CD4-positive, alpha-beta T cell treated with Interleukin-21 for 1 hour (primary cell): ENCODE measurements around the gene CDK1.

Experiments
- DNase-seq: peaks from one replicate; pipeline ENCODE4 v3.0.0-alpha.2; 2020

CDK1 gene

DNA sequence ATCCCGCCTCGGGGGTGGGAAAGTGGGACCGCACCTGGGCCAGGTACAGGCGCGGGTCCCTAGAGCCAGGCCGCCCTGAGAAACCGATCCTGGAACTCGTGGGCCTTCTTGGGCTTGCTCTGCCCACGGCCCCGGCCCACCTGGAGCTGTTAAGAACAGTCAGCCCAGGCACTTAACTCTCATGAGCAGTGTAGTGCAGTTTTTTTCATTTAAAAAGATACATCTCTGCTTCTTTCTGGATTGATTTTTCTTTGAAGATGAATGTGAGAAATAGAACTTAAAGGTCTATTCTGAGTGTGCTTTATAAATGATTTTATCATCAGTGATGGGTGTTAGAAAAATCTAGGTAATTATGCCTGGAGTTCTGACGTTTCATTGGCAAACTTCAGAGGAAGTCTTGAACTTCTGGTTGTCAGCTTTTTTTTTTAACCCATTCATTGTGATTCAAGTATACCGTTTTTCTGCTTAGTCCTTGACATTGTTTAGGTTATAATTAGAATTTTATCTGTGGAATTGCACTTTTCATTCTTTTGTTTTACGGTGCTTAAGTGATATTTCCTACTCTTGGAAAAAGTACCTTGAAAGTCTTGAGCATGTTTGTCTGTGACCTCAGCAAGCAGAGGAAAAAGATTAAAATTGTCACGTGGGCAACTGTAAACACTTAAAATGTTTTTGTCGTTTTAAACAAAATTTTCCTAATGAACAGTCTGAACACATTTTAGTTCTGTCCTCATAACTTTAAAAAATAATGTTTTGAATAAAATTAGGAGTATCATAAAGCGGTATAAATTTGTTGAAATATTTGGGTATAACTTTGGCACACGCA is 906 bp downstream of the CDK1 start:
- DNase-seq, result no peak

DNA sequence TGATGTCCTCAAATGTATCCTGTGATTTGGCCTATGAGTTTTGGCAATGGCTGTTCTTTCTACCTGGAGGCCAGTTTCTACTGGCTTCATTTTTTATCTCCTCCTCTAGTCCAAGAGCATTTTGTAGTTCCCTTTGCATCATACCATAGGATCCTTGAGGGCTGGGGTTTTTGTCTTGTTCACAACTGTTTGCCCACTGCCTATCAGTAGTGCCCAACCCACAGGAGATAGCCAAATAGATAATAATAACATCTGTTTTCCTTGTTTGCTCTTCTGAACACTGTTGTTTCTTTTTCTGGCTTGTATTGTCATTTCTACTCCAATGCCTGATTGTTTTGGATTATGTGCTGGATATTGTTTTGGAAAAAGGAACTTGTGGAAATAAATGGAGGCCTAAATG is 3.4 kb downstream of the CDK1 start:
- no peak for DNase-seq

DNA sequence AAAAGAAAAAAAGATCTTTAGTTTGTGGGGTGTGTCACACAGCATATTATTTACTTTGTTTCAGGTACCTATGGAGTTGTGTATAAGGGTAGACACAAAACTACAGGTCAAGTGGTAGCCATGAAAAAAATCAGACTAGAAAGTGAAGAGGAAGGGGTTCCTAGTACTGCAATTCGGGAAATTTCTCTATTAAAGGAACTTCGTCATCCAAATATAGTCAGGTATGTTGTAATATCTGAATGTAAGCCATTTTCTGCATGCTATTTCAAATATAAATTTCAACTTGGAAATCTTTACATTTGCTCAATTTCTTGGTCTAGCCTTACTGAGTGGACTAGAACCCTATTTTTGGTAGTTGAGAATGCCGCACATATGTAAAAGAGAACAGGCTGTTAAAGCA is 6.4 kb downstream of the CDK1 start:
- no peak for DNase-seq

DNA sequence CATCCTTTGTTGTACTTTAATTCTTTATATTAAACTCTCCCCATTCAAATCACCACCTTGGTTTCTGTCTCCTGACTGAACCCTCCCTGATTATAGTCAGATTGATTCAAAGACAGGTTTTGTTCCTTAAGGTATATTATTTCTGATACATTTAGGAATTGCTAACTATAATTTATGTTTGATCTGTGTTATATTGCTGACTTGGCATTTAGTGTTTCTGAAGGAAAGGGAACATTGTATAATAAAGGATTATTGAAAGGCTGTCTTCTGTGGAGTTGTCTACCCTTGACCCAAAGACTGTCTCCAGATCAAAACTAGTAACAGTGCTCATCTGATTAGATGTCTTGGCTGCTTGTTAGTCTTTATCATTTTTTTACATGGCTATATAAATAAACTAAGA is 10.3 kb downstream of the CDK1 start:
- no peak for DNase-seq

DNA sequence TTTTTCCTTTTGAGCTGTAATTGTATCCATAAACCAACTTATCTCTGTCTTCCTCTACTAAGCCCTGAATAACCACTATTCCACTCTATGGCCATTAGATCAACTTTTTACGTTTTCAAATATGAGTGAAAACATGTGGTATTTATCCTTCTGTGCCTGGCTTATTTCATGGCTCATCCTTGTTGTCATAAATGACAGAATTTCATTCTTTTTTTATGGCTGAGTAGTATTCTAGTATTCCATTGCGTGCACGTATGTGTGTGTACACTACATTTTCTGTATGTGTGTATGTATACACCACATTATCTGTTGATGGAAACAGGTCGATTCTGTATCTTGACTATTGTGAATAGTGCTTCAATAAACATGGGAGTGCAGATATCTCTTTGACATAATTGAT is 11.1 kb downstream of the CDK1 start:
- no peak for DNase-seq

DNA sequence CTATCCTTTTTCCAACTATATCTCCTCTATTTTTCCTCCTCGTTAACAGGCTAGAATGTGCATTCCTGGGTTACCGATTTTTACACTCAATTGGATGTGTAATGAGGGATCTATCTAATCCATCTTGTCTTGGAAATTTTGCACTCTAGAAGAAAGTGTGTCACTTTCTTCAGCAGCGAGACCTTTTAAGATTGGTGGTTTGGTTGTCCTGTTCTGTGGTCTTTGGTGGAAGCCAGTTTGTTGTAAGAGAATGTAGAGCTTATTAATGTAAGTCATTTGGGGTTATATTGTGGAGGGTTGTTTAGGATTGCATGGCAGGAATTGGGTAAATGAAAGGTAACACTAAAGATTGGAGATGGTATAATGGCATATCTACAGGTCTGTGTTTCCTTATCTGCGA is 16.7 kb downstream of the CDK1 start:
- no peak for DNase-seq

DNA sequence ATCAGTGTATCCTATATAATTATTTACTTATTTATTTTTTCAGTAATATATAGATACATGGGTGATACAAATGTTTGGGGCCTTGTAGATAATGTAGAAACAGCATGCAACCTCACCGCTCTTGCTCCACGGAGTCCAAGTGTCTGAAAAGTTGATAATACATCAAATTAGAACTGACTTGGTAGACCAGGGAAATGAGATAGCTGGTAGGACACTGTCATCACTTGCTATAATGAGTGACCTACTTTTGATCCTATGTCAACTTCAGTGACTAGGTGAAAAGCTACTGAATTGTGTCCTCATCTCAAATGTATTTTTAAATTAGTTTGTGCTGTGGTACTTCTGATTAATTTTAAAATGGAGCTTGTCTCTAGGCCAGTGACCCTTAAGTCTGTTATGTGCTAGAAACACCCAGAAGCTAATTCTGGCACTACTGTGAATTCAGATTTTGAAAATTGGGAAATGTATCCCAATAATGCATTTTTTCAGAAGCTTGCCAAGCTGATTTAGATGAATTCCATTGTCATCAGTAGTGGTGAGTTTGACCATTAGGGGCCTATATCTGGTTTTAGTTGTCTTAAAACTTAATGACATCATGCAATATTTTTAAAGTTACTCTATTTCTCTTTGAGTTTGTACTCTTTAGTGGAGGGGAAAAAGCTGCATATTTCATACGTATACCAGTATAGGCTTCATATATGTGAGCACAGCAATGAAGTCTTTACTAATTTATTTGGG is 17.4 kb downstream of the CDK1 start:
- DNase-seq, result no peak

DNA sequence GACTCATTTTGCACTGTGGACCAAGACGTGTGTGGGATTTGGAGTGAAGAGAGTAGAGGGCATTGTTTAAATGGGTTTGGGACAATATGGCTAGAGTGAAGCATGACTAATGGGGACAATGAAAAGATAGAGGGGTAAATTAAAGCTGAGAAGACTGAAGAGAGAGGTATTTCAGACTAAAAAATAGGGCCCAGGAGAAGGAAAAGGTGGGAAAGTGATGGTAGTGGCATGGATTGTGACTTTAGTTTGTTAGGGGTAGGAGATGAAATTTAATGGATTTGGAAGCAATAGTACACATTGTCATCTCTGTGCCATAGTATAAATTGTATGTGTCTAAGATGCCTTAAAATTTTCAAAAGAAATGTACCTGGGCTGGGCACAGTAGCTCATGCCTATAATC is 18.2 kb downstream of the CDK1 start:
- no peak for DNase-seq

DNA sequence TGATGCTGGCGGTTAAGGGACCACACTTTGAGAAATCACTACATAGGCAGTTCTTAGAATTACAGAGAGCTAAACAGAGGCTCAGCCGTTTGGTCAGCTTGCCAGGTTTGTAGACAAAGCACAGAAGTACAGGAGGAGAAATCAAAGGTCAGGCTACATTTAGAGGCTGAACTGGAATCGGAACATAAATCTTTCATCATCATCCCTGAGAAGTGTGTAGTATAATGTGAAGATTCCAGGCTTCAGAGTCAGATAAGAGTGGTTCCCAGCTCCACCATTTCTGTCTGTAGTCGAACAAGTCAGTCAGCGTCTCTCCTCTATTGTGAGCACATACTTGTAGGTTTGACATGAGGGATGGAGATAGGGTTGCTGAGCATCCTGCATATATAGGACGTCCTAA is 18.9 kb downstream of the CDK1 start:
- no peak for DNase-seq

DNA sequence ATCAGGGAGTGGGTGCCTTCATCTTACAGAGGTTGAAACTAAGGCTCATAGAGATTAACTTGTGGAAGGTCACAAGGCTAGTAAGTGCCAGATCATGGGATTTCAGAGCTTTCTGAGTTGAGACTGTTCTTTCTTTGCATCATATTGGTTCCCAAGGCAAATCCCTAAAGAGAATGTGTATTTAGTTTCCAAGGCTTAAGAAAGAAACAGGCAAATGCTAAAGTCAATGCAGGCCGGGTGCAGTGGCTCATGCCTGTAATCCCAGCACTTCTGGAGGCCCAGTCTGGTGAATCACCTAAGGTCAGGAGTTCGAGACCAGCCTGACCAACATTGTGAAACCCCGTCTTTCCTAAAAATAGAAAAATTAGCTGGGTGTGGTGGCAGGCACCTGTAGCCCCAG is 19.8 kb downstream of the CDK1 start:
- DNase-seq, result no peak

DNA sequence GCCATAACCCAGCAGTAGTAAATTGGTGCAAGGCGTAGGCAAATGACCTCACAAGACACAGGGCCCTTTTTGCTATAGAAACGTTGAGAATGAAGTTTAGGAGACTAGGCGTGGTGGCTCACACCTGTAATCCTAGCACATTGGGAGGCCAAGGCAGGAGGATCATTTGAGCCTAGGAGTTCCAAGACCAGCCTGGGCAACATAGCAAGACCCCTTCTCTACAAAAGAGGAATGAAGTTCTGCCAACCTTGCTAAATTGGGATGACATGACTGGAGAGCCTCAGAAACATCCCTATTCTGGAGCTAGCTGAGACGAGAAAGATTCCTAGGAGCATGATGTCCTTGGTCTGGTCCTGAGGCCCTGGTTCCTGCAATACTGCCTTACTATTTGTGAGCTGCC is 20.6 kb downstream of the CDK1 start:
- no peak for DNase-seq

DNA sequence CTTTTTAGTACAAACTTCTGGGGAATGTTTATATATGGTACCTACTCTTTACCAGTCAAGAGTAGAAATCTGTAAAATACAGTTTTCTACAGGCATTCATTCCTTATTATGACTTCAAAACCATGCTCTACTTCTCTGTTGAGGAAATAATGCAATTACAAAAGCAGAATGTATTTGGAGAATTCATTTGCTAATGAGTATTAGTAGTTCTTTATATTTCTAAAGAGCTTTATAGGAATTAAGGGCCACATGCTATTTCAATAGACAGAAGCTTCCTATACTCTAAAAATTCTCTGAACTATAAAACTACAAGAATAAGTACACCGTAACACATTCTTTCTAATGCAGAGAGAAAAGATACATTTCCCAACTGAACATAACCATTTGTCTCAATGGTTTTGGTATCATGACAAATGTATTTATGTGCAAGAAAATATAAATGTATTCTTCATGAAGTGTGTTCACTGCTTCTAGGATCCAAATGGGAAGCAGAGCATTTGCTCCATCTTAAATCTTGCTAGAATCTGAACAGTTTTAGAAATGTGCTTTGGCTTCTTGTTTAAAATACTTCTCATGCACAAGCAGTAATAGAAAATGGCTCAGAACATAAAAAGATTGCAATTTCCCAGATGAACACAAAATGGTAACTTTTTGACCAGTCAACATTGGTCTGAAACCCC is 21.8 kb downstream of the CDK1 start:
- DNase-seq, result no peak

DNA sequence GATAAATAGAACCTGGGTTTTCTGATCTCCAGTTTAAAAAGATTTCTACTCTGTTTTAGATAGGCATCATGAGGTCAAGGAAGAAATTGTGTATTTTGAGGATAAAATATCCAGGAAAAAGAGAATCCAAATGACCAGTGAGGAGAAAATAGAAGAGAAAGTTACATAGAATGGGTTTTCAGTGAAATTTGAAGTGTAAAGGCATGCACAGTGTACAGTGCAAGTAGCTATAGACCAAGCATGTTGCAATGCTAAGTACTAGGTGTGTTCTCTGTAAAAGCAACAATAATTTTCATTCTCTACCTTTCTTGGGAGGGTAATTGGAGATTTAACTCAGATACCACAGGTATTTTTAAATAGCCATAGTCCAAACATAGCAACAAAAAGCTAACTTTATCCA is 22.6 kb downstream of the CDK1 start:
- DNase-seq, result no peak

DNA sequence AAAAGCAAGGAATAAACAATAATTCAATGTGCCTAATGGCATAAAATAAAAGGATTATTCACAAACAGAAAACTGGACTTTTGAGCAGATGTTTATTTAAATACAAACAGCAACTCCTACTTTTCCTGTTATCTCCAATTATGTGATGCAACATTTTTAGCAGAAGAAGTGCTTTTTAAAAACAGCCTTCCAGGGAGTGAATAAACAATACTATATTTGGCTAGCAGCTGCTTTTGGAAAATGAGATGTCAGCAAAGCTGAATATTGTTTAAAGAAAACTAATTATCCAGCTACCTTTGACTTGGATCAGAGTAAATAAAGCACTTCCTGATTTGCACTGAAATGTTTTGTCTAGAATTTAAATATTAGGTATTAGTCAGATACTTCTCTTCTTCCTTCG is 23.2 kb downstream of the CDK1 start:
- no peak for DNase-seq

DNA sequence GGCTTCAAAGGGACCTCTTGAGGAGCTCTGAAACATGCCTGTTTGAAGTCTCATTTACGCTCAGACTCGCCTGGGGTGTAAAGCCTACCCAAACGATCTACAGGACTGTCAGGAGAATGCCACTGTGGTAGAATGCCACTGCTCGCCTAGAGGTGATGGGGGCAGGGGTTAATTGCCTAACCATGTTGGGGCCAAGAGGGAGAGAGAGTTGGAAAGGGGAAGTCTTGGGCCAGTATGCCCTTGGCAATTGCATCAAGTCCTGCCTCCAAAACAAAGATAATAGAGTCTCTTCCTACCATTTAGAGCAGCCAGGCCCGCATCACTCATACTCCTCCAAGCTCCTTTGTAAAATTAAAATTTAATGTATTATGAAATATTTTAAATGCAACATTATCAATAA is 25.2 kb downstream of the CDK1 start:
- no peak for DNase-seq

DNA sequence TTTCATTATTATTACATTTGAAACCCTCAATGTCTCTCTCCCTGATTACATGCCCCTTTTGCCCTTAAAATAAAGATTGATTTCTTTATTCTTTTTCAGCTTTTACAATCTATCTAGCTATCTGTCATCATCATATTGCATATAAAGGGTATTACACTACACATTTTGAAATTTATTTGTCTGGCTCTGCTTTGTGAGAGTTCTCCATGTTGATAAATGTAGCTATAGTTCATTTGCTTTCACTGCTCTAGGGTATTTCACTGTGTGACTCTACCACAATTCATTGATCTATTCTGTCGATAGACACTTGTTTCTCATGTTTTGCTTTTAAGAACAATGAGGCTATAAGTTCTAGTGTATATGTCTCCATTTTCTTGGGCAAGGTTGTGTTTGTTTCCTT is 25.6 kb downstream of the CDK1 start:
- DNase-seq, result no peak

DNA sequence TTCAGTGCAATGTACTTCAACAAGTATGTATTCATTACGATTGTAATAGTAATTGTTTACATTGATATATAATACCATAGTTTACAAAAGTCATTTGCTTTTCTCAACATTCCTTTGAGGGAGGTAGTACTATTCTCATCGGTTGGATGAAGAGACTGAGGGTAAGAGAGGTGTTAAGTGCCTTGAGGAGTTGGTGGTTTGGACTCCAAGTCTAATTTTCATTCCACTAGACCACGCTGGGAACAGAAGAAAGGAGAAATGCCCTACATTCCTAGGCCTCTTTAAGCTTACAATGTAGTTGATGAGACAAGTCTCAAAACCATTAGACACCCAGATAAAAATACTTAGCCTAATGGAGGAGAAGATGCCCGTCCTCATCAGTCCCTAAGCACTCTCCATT is 28.6 kb downstream of the CDK1 start:
- no peak for DNase-seq

DNA sequence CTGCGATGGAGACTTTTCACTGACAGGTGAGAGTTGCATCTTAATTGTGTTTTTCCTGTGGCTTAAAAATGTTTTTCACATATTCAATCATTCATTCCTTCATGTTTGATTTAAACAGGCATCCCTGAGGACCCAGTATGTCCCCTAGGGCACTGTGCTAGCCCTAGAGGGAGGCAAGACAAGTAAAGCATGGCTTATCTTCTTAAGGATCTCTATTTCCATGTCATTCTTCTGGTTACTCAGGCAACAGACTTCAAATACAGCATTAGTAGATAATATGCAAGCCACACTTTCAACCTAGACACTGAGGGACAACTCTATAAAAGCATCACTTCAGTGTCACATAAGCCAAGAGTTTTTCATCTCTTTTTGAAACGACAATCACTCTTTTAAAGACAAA is 29.2 kb downstream of the CDK1 start:
- DNase-seq, result no peak

DNA sequence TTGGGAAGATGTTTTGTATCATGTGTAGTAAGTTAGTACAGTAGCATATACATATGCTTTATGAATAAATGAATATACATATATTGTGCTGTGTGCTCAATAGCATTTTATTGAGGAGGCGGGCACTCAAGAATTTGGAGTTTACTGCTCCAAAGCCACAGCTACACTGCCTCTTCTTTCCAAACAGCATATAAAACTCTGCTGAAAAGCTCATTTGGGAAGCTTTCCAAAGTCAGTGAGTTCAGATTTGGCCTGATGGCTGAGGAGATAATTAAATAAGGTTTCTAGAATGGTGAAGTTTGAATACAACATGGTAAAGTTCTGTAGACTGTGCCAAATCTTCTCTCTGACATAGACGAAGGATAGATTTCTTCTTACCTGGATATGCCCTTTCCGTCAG is 29.8 kb downstream of the CDK1 start:
- no peak for DNase-seq

DNA sequence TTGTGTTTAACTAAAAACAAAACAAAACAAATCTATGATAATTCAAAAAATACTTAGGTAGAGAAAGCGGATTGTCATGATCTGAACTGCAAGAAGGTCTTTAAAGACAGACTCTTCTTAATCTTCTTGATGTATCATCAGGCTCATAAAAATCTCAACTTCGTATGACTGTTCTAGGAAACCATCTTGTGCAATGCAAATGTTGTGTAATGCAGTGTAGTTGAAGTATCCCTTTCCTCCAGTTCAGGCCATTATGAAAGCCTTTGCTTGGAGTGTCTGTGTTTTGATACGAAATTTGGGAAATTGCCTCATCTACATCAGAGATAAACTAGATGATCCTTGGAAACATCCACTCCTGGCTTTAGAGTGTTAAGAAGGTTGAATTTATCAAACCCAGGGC is 30.9 kb downstream of the CDK1 start:
- DNase-seq, result no peak

DNA sequence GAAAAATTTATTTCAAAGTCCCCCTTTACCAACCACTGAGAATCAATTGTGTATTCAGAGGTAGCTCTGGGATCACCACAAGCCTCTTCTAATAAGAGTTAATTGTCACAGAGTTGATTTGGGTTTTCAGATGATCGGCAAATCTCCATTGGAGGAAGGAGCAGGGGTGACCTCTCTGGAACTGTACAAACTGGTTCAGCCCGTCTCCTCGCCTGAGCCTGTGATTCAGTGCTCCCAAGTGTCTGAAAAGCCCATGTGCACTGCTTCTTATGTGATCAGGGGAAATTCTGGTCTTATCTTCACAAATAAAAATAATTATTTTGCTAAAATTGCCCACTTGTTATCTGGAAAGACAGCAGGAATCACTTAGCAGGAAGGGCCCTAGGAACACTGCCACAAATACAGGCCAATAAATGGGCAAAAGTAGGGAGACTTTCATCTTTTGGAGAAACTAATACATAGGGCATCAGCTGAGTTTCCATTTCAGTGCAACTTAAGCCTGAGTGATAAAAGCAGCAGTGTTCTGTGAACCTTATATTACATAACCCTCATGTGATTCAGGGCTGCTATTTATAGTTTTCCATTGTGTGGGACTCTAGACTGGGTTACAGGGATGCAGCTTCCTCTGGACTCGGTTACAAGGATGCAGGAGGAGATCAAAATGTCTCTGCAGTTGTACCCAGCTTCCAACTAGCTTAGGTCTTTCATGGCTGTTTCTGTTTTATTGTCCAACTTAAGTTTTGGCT is 32.3 kb downstream of the CDK1 start:
- no peak for DNase-seq

DNA sequence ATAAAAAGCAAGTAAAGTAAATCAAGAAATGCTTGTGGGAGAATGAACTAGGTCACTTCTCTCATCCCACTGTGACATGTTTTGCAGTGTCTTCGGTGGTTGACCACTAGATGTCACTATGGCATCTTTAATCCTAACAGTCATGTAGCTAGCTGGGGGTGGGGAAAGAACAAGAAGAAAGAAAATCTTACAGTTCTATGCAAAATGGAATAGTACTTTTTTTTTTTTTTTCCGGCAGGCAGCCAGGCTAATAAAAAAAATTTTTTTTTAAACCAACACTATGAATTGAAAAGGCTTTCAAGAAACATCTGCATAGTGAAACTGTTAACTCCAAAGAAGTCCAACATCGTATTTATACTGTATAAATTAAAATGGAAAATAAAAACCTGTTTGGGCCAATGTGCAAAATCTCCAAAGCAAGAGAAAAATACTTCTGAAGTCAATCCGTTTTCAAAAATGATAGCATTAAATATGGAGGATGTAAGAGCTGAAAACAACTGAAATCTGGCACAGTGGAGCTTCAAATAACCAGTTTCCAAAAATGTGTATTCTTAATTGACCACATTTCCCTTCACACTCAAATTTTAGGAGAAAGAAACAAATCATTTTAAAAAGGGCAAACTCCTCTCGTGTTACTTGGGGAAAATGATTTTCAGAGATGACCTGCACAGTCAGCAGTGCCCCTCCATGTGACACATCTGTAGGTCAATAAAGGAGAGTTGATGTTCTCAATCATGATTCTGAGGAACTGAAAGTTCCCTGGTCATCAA is 38.5 kb downstream of the CDK1 start:
- DNase-seq, result peak; percentile 62

DNA sequence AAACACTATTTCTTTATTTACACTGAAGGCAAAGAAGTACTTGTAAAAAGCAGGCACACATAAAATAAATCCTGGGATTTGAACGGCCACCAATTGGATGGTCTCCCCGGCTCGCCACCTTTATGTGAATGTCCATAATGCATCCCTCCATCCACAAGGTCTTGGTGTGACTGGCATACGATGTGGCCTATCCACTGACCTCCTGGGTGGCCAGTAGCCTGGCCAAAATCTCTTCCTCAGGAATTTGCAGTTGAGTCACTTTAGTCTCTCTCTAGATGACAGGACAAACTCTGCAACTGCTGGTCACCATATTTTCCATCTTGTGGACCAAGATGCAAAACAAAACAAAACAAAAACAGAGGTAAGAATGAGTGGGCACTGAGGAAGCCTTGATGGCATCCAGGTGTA is 39.1 kb downstream of the CDK1 start:
- DNase-seq, result no peak
